DMS 273 (cell line): ENCODE data around the gene RPS8.
A peak's percentile ranks its signal among the peaks of the same experiment; 100 is the strongest.
"Not testable (repeated sequence)": the region's sequence is repeated elsewhere in the genome, so short reads cannot be mapped to it uniquely, and the experiment has no call there.

ENCODE experiments used
- DNase-seq: peaks from one replicate; lab custom pipeline; 2025; ENCODE audit not compliant: unreplicated experiment; lab: John Stamatoyannopoulos, UW

Gene RPS8

GRCh38 chr1:44780583-44781121 is 5.3 kb downstream of the RPS8 start:
- DNase-seq = peak; percentile 64

- DNase-seq = peak; percentile 44
Measured at GRCh38 chr1:44783697-44784093, 8.4 kb downstream of the RPS8 start.

- DNase-seq = no peak
Measured at GRCh38 chr1:44784094-44785028, 9.0 kb downstream of the RPS8 start.

- DNase-seq = no peak
Measured at GRCh38 chr1:44785029-44785380, 9.7 kb downstream of the RPS8 start.

GRCh38 chr1:44785501-44786137 is 10.3 kb downstream of the RPS8 start:
- no peak for DNase-seq

GRCh38 chr1:44786138-44786840 is 10.9 kb downstream of the RPS8 start:
- peak; percentile 81 for DNase-seq

- DNase-seq = no peak
Measured at GRCh38 chr1:44786841-44787426, 11.6 kb downstream of the RPS8 start.

GRCh38 chr1:44787506-44787905 is 12.2 kb downstream of the RPS8 start:
- no peak for DNase-seq

GRCh38 chr1:44788120-44788860 is 12.9 kb downstream of the RPS8 start, which contains the start of gene BEST4:
Gene BEST4 (minus strand): TSS chr1:44788170. CDS start chr1:44787705, 465 bp downstream.
- DNase-seq = no peak

GRCh38 chr1:44790968-44791801 is 15.8 kb downstream of the RPS8 start:
- no peak for DNase-seq

- DNase-seq = no peak
Measured at GRCh38 chr1:44792736-44793502, 17.6 kb downstream of the RPS8 start.

- not testable (repeated sequence) for DNase-seq
Measured at GRCh38 chr1:44797886-44798285, 22.5 kb downstream of the RPS8 start.

- DNase-seq = no peak
Measured at GRCh38 chr1:44798481-44799365, 23.4 kb downstream of the RPS8 start.

GRCh38 chr1:44799770-44800584 is 24.6 kb downstream of the RPS8 start, which contains the start of gene PLK3:
Gene PLK3 (plus strand): TSS chr1:44800377. CDS start chr1:44800464, 87 bp downstream.
- peak; percentile 98 for DNase-seq

GRCh38 chr1:44801491-44802305 is 26.4 kb downstream of the RPS8 start:
- DNase-seq = peak; percentile 47
